PC-9 (cell line): ENCODE results near the gene SLC30A5.

Experiments
- CTCF ChIP-seq: fragments of 200-600 bp; sonication (generic); conservative IDR thresholded peaks from 2 replicates; pipeline ENCODE4 v1.6.1; 2017; ENCODE audit warnings: mixed run types, antibody characterized with exemption, mild to moderate bottlenecking, moderate library complexity
- EZH2 ChIP-seq: fragments of 200-600 bp; sonication (generic); IDR thresholded peaks from 2 replicates; pipeline ENCODE4 v1.8.0; 2017; ENCODE audit warnings: antibody characterized with exemption, low read depth

DNA sequence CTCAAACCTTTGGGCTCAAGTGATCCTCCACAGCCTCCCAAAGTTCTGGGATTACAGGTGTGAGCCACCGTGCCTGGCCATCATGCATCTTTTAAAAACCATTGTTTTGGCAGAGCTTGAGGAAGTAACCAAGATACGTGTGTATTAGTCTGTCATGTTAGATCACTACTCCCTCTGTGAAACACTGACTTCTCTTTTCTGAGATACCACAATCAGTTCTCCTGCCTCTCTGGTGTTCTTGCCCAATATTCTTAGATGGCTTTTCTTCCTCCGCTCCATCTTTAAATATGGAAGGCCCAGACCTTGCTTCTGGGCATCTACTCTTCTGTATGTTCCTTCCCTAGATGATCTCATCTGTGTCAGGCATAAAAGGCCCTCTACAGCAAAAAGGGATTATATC is 58.9 kb downstream of the SLC30A5 start:
- TF ChIP-seq CTCF, result no peak
- no peak for TF ChIP-seq EZH2
